Articular chondrocyte of knee joint (primary cell): ENCODE measurements around the gene ZNF587B. TPM values are rescaled to one million over a fixed set of nuclear protein-coding genes. Genes with fewer than 3 reads are reported as not detected.

Experiments
- total RNA-seq: library from RNA; depleted of rRNA; stranded (reverse); fragments of >200 nt; gene quantifications from 2 replicates; pipeline ENCODE4 v1.2.3, GENCODE V29; 2012

ZNF587B gene
- 23.0 and 24.4 TPM in 2 replicates for total RNA-seq

DNA sequence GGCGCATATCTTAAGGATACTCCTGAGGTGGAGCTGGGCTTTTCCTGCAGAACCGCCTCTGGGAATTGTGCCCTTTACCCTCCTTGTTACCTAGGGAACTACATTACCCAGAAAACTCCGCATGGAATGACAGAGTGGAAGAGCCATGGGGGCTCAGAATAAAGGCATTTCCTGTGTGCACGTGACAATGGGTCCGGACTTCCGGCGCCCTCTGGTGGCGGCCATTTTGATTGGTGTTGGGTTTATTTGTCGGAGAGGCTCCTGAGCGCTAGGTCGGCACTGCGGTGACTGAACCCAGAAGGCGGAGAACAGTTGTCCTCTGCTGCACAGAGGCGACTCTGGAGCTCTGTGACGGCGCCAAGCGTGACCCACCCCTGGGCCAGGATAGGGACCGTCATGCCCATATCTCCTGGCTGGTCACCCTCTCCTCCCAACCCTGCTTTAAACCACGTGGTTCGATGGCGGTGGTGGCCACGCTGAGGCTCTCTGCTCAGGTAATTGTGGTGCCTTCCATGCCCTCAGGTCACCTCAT, at the start of gene ZNF587B:
Gene ZNF587B, plus strand, starts transcription at position 229 of the 532 bp plus-strand sequence. Its CDS starts 230 bp downstream, at position 459.

DNA sequence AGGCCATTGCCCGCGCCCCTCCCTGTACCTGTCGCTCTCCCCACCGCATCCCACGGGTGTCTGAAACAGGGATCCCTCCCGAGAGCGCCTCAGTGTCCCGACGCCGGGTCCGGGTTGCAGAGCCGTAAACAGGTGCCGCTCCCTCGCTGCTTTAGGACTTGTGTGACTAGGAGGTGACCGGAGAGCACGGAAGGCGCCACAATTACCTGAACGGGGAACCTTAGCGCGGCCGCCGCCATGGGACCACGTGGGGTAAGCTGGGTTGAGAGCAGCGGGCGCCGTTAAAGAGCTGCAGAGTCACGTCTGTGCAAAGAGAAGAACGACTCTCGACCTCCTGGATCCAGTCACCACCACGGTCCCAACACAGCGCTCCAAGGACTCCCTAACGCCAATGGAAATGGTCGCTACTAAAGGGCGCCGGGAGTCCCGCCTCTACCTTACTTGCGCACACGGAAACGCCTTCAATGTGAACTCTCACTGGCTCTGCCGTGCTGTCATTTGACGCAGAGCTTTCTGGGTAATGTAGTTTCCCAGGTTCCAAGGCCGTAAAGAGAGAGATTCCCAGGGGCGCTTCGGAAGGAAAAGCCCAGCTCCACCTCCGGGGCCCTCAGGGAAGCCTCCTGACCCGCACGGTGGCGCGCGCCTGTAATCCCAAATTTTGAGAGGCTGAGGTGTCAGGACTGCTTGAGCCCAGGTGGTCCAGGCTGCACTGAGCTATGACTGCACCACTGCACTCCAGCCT, 15.4 kb upstream of the ZNF587B start, which contains the start of gene ZNF552:
Gene ZNF552, minus strand, starts transcription at position 409 of the 742 bp plus-strand sequence. Its CDS starts 170 bp downstream, at position 239.

DNA sequence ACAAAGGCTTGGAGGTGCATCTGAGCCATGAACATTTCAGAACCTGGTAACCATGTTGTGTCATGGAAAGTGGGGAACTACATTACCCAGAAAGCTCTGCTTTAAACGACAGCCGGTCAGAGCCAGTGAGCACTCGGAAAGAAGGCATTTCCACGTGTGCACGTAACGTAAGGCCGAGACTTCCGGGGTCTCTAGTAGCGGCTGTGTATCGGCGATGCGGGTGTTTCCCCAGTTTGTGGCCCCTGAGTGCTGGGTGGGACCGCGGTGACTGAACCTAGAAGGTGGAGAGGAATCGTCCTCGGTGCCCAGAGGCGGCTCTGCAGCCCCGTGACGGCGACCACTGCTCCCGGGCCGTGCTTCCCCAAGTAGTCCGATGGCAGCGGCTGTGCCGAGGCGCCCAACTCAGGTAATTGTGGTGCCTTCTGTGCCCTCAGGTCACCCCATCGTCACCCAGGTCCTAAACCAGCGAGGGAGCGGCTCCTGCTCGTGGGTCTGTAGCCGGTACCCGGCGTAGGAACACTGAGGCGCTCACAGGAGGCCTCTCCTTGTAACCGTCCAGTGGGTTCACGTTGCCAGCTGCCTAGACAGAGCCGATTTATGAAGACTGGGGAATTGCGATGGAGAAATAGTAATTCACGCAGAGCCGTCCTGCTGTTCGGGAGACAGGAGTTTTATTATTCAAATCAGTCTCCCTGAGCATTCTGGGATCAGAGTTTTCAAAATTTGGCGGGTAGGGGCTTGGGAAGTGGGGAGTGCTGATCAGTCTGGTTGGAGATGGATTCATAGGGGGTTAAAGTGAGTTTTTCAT, 19.8 kb downstream of the ZNF587B start, which contains the start of gene ZNF587:
Gene ZNF587, plus strand, starts transcription at position 194 of the 808 bp plus-strand sequence. Its CDS starts 180 bp downstream, at position 374.

DNA sequence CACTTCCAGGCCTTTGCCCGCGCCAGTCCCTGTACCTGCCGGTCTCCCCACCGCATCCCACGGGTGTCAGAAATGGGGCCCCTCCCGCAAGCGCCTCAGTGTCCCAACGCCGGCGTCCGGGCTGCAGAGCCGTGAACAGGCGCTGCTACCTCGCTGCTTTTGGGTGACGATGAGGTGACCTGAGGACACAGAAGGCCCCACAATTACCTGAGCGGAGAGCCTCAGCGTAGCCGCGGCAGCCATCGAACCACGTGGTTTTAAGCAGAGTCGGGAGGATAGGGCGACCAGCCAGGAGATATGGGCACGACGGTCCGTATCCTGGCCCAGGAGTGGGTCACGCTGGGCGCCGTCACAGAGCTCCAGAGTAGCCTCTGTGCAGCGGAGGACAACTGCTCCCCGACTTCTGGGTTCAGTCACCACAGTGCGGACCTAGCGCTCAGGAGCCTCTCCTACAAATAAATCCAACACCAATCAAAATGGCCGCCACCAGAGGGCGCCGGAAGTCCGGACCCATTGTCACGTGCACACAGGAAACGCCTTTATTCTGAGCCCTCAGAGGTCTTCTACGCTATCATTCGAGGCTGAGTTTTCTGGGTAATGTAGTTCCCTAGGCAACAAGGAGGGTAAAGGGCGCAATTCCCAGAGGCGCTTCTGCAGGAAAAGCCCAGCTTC, 58.6 kb downstream of the ZNF587B start, which contains the start of gene ZNF814:
Gene ZNF814, minus strand, starts transcription at position 478 of the 672 bp plus-strand sequence. Its CDS starts 235 bp downstream, at position 243.

Other genes with a start within 250 kb of the ZNF587B start
- 5.0 and 7.5 TPM in 2 replicates for gene ZIK1, start 246.2 kb upstream of the ZNF587B start, total RNA-seq
- gene ZNF530, start 230.4 kb upstream of the ZNF587B start, total RNA-seq: 3.8 and 3.9 TPM in 2 replicates
- 22.0 and 27.9 TPM in 2 replicates for gene ZNF134, start 216.1 kb upstream of the ZNF587B start, total RNA-seq
- gene ZNF211, start 197.1 kb upstream of the ZNF587B start, total RNA-seq: 8.4 and 11.0 TPM in 2 replicates
- gene ZSCAN4, start 161.4 kb upstream of the ZNF587B start, total RNA-seq: not detected in 2 replicates
- gene ZNF551, start 148.3 kb upstream of the ZNF587B start, total RNA-seq: 8.0 and 9.6 TPM in 2 replicates
- gene ZNF154, start 121.1 kb upstream of the ZNF587B start, total RNA-seq: 4.2 and 6.6 TPM in 2 replicates
- 6.7 and 12.5 TPM in 2 replicates for gene ZNF671, start 102.7 kb upstream of the ZNF587B start, total RNA-seq
- 14.9 and 17.6 TPM in 2 replicates for gene ZNF776, start 83.5 kb upstream of the ZNF587B start, total RNA-seq
- 17.6 and 18.8 TPM in 2 replicates for gene ZNF586, start 60.6 kb upstream of the ZNF587B start, total RNA-seq
- gene ZNF552, start 15.4 kb upstream of the ZNF587B start, total RNA-seq: 4.9 and 6.0 TPM in 2 replicates
- 22.1 and 33.4 TPM in 2 replicates for gene ZNF587, start 19.6 kb downstream of the ZNF587B start, total RNA-seq
- 8.8 and 9.4 TPM in 2 replicates for gene ZNF814, start 58.7 kb downstream of the ZNF587B start, total RNA-seq
- 16.7 and 22.6 TPM in 2 replicates for gene ZNF417, start 86.3 kb downstream of the ZNF587B start, total RNA-seq
- gene ZNF418, start 105.1 kb downstream of the ZNF587B start, total RNA-seq: 6.8 and 7.3 TPM in 2 replicates
- 5.5 and 7.4 TPM in 2 replicates for gene ZNF256, start 117.4 kb downstream of the ZNF587B start, total RNA-seq
- gene C19orf18, start 144.2 kb downstream of the ZNF587B start, total RNA-seq: 0.65 TPM in 1 of 2 replicates, not detected in the other
- gene ZNF606, start 172.5 kb downstream of the ZNF587B start, total RNA-seq: 19.3 and 22.1 TPM in 2 replicates
- 0.11 TPM in 1 of 2 replicates, not detected in the other for gene ZSCAN1, start 203.7 kb downstream of the ZNF587B start, total RNA-seq
- gene ZNF135, start 229.0 kb downstream of the ZNF587B start, total RNA-seq: 5.2 and 8.9 TPM in 2 replicates